Memory B cell (primary cell): ENCODE results near the gene PPTC7.
"Not testable (repeated sequence)": the region's sequence is repeated elsewhere in the genome, so short reads cannot be mapped to it uniquely, and the experiment has no call there.

ENCODE experiments used
- ATAC-seq: fragments of 150-1000 bp; cut with Tn5 transposase; 2 replicates; pipeline ENCODE4 v1.10.0; 2021; ENCODE audit warnings: low read depth, mild to moderate bottlenecking, moderate library complexity
- DNase-seq, 2 donors: peaks; one replicate each; pipeline ENCODE4 v3.0.0; 2022; ENCODE audit warnings: low spot score in 2 of 2
- H3K27ac Mint-ChIP-seq: one replicate; pipeline ENCODE4 v1.8.0; 2022; ENCODE audit warnings: mild to moderate bottlenecking, moderate library complexity, mixed read lengths
- H3K27me3 Mint-ChIP-seq: one replicate; pipeline ENCODE4 v1.8.0; 2022; ENCODE audit warnings: mixed read lengths
- H3K36me3 Mint-ChIP-seq: one replicate; pipeline ENCODE4 v1.8.0; 2022; ENCODE audit warnings: mild to moderate bottlenecking, mixed read lengths
- H3K4me1 Mint-ChIP-seq: one replicate; pipeline ENCODE4 v1.8.0; 2022; ENCODE audit warnings: mixed read lengths
- H3K4me3 Mint-ChIP-seq: one replicate; pipeline ENCODE4 v1.8.0; 2022; ENCODE audit warnings: mild to moderate bottlenecking, moderate library complexity, mixed read lengths
- H3K9me3 Mint-ChIP-seq: one replicate; pipeline ENCODE4 v1.8.0; 2022; ENCODE audit warnings: mixed read lengths

The PPTC7 gene

GRCh38 chr12:110561471-110562201 is 21.5 kb downstream of the PPTC7 start:
- peak overlapping the region; percentile 39 for H3K4me3 Mint-ChIP-seq
- ATAC-seq (no peak), DNase-seq (no peak)
- no peaks in the 10 kb centered on the region for H3K27me3 Mint-ChIP-seq
- peak overlapping the region; percentile 89 for H3K27ac Mint-ChIP-seq
- peaks cover 37% of the 10 kb centered on the region for H3K4me1 Mint-ChIP-seq
- peaks cover 2% of the 10 kb centered on the region for H3K9me3 Mint-ChIP-seq
- peaks cover 12% of the 10 kb centered on the region for H3K36me3 Mint-ChIP-seq

GRCh38 chr12:110560946-110561345 is 22.2 kb downstream of the PPTC7 start:
- Mint-ChIP-seq H3K4me3 (no peak overlapping the region), H3K9me3 (peaks cover 2% of the 10 kb centered on the region), H3K27me3 (no peaks in the 10 kb centered on the region), H3K4me1 (peaks cover 37% of the 10 kb centered on the region), H3K27ac (peak overlapping the region; percentile 89), H3K36me3 (peaks cover 12% of the 10 kb centered on the region)
- DNase-seq: no peak
- ATAC-seq: no peak

- DNase-seq (no peak), ATAC-seq (no peak)
- Mint-ChIP-seq H3K4me3 (no peak overlapping the region), H3K36me3 (peaks cover 11% of the 10 kb centered on the region), H3K27me3 (no peaks in the 10 kb centered on the region), H3K4me1 (peaks cover 40% of the 10 kb centered on the region), H3K27ac (no peak overlapping the region), H3K9me3 (peaks cover 2% of the 10 kb centered on the region)
Measured at GRCh38 chr12:110560048-110560447, 23.1 kb downstream of the PPTC7 start.

GRCh38 chr12:110558945-110559344 is 24.2 kb downstream of the PPTC7 start:
- not testable (repeated sequence) for DNase-seq, H3K4me3 Mint-ChIP-seq, H3K9me3 Mint-ChIP-seq, ATAC-seq, H3K27me3 Mint-ChIP-seq
- peaks cover 40% of the 10 kb centered on the region for H3K4me1 Mint-ChIP-seq
- H3K36me3 Mint-ChIP-seq: peaks cover 11% of the 10 kb centered on the region
- H3K27ac Mint-ChIP-seq: peak overlapping the region; percentile 33

GRCh38 chr12:110557300-110557699 is 25.8 kb downstream of the PPTC7 start:
- H3K4me3 Mint-ChIP-seq: no peak overlapping the region
- H3K9me3 Mint-ChIP-seq: peaks cover 2% of the 10 kb centered on the region
- peak overlapping the region; percentile 66 for H3K27ac Mint-ChIP-seq
- ATAC-seq: no peak
- no peaks in the 10 kb centered on the region for H3K27me3 Mint-ChIP-seq
- H3K36me3 Mint-ChIP-seq: peaks cover 11% of the 10 kb centered on the region
- peaks cover 38% of the 10 kb centered on the region for H3K4me1 Mint-ChIP-seq
- no peak for DNase-seq

- peaks cover 40% of the 10 kb centered on the region for H3K4me1 Mint-ChIP-seq
- H3K9me3 Mint-ChIP-seq: peaks cover 2% of the 10 kb centered on the region
- H3K4me3 Mint-ChIP-seq: no peak overlapping the region
- no peak for ATAC-seq
- peaks cover 13% of the 10 kb centered on the region for H3K36me3 Mint-ChIP-seq
- DNase-seq: no peak
- no peaks in the 10 kb centered on the region for H3K27me3 Mint-ChIP-seq
- peak overlapping the region; percentile 66 for H3K27ac Mint-ChIP-seq
Measured at GRCh38 chr12:110556705-110557104, 26.4 kb downstream of the PPTC7 start.

GRCh38 chr12:110555577-110556406 is 27.3 kb downstream of the PPTC7 start:
- Mint-ChIP-seq H3K36me3 (peaks cover 14% of the 10 kb centered on the region), H3K27me3 (no peaks in the 10 kb centered on the region), H3K4me3 (no peak overlapping the region), H3K27ac (peak overlapping the region; percentile 21), H3K4me1 (peaks cover 37% of the 10 kb centered on the region), H3K9me3 (peaks cover 2% of the 10 kb centered on the region)
- no peak for ATAC-seq
- DNase-seq: no peak

- Mint-ChIP-seq H3K36me3 (peaks cover 22% of the 10 kb centered on the region), H3K4me1 (peaks cover 38% of the 10 kb centered on the region), H3K27ac (no peak overlapping the region), H3K4me3 (no peak overlapping the region), H3K9me3 (peaks cover 2% of the 10 kb centered on the region), H3K27me3 (no peaks in the 10 kb centered on the region)
- no peak for ATAC-seq
- DNase-seq: no peak
Measured at GRCh38 chr12:110554184-110554583, 28.9 kb downstream of the PPTC7 start.

GRCh38 chr12:110550981-110551380 is 32.1 kb downstream of the PPTC7 start:
- Mint-ChIP-seq H3K9me3 (no peaks in the 10 kb centered on the region), H3K4me3 (no peak overlapping the region), H3K36me3 (peaks cover 18% of the 10 kb centered on the region), H3K27me3 (no peaks in the 10 kb centered on the region), H3K4me1 (peaks cover 29% of the 10 kb centered on the region), H3K27ac (no peak overlapping the region)
- DNase-seq: no peak
- ATAC-seq: no peak

- peaks cover 19% of the 10 kb centered on the region for H3K36me3 Mint-ChIP-seq
- peaks cover 23% of the 10 kb centered on the region for H3K4me1 Mint-ChIP-seq
- no peak overlapping the region for H3K4me3 Mint-ChIP-seq
- ATAC-seq (no peak), DNase-seq (no peak)
- no peaks in the 10 kb centered on the region for H3K27me3 Mint-ChIP-seq
- peak overlapping the region; percentile 31 for H3K27ac Mint-ChIP-seq
- H3K9me3 Mint-ChIP-seq: no peaks in the 10 kb centered on the region
Measured at GRCh38 chr12:110549716-110550115, 33.4 kb downstream of the PPTC7 start.

- H3K4me3 Mint-ChIP-seq: no peak overlapping the region
- peak overlapping the region; percentile 80 for H3K27ac Mint-ChIP-seq
- peaks cover 24% of the 10 kb centered on the region for H3K4me1 Mint-ChIP-seq
- DNase-seq (no peak), ATAC-seq (no peak)
- H3K27me3 Mint-ChIP-seq: no peaks in the 10 kb centered on the region
- H3K36me3 Mint-ChIP-seq: peaks cover 20% of the 10 kb centered on the region
- H3K9me3 Mint-ChIP-seq: no peaks in the 10 kb centered on the region
Measured at GRCh38 chr12:110548678-110549077, 34.4 kb downstream of the PPTC7 start.

GRCh38 chr12:110547090-110547489 is 36.0 kb downstream of the PPTC7 start:
- no peak overlapping the region for H3K27ac Mint-ChIP-seq
- H3K9me3 Mint-ChIP-seq: no peaks in the 10 kb centered on the region
- no peaks in the 10 kb centered on the region for H3K27me3 Mint-ChIP-seq
- H3K4me3 Mint-ChIP-seq: no peak overlapping the region
- peaks cover 30% of the 10 kb centered on the region for H3K4me1 Mint-ChIP-seq
- DNase-seq: no peak
- H3K36me3 Mint-ChIP-seq: peaks cover 25% of the 10 kb centered on the region
- ATAC-seq: no peak

- no peaks in the 10 kb centered on the region for H3K9me3 Mint-ChIP-seq
- H3K27ac Mint-ChIP-seq: peak overlapping the region; percentile 81
- ATAC-seq (no peak), DNase-seq (no peak)
- H3K36me3 Mint-ChIP-seq: peaks cover 24% of the 10 kb centered on the region
- peaks cover 28% of the 10 kb centered on the region for H3K4me1 Mint-ChIP-seq
- H3K27me3 Mint-ChIP-seq: no peaks in the 10 kb centered on the region
- H3K4me3 Mint-ChIP-seq: no peak overlapping the region
Measured at GRCh38 chr12:110546339-110546738, 36.8 kb downstream of the PPTC7 start.

- peaks cover 28% of the 10 kb centered on the region for H3K4me1 Mint-ChIP-seq
- H3K4me3 Mint-ChIP-seq: no peak overlapping the region
- no peaks in the 10 kb centered on the region for H3K9me3 Mint-ChIP-seq
- ATAC-seq: no peak
- DNase-seq: no peak
- no peaks in the 10 kb centered on the region for H3K27me3 Mint-ChIP-seq
- peaks cover 22% of the 10 kb centered on the region for H3K36me3 Mint-ChIP-seq
- peak overlapping the region; percentile 81 for H3K27ac Mint-ChIP-seq
Measured at GRCh38 chr12:110545812-110546211, 37.3 kb downstream of the PPTC7 start.
